T-helper 2 cell treated with Interferon-gamma antibody and Interleukin-4, amounts not matched to agents 5 μg/mL and 100 μg/mL, for 36 hours (primary cell): ENCODE measurements around the gene TTC17.
A peak's percentile ranks its signal among the peaks of the same experiment; 100 is the strongest.
"Not testable (repeated sequence)": the region's sequence is repeated elsewhere in the genome, so short reads cannot be mapped to it uniquely, and the experiment has no call there.

ENCODE experiments used
- DNase-seq: peaks from one replicate; pipeline ENCODE4 v3.0.0; 2021; ENCODE audit warnings: low spot score
- H3K27ac Mint-ChIP-seq: one replicate; pipeline ENCODE4 v1.8.0; 2021; ENCODE audit warnings: mild to moderate bottlenecking, mixed read lengths
- H3K27me3 Mint-ChIP-seq: one replicate; pipeline ENCODE4 v1.8.0; 2021; ENCODE audit warnings: low read depth, mixed read lengths
- H3K36me3 Mint-ChIP-seq: one replicate; pipeline ENCODE4 v1.8.0; 2021; ENCODE audit warnings: low read depth, mixed read lengths
- H3K4me1 Mint-ChIP-seq: one replicate; pipeline ENCODE4 v1.8.0; 2021; ENCODE audit warnings: low read depth, mixed read lengths
- H3K4me3 Mint-ChIP-seq: one replicate; pipeline ENCODE4 v1.8.0; 2022; ENCODE audit warnings: mild to moderate bottlenecking, moderate library complexity, mixed read lengths
- H3K9me3 Mint-ChIP-seq: one replicate; pipeline ENCODE4 v1.8.0; 2021; ENCODE audit warnings: mixed read lengths

TTC17 gene

DNA sequence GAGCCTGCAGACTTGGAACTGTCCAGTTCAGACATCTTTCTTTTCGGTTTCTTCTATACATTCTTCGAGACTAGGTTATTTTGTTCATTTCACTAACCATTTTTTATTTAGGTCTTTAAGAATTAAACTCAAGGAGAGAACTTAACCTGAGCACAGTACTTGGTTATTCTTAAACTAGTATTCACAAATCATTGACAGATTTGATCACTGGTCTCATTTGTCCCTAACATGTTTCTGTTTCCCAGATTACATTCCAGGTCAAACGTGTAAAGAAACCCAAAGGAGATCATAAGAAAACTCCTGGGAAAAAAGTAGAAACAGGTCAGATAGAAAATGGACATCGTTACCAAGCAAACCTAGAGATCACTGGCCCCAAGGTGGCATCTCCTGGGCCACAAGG is 85.1 kb downstream of the TTC17 start:
- Mint-ChIP-seq H3K27me3 (no peaks in the 10 kb centered on the region), H3K27ac (no peak overlapping the region)

DNA sequence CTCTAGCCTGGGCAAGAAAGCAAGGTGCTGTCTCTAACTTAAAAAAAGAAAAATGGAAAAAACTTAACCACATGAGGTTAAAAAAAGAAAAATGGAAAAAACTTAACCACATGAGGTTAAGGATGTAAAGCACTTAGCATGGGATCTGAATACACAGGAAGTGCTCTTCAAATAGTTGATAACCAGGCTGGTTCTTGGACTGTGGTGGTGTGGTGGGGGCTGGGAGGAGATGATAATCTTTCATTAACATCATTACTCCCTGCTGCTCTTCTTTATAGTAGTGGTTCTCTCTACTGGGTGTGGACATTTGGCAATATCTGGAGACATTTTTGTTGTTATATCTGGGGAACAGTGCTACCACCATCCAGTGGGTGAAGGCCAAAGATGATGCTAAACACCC is 88.4 kb downstream of the TTC17 start:
- Mint-ChIP-seq H3K4me3 (peak overlapping the region; percentile 3), H3K9me3 (no peaks in the 10 kb centered on the region), H3K27me3 (no peaks in the 10 kb centered on the region), H3K36me3 (peaks cover 73% of the 10 kb centered on the region), H3K27ac (peak overlapping the region; percentile 45), H3K4me1 (peaks cover 16% of the 10 kb centered on the region)
- no peak for DNase-seq

More for the DNA sequence above, 85.1 kb downstream of the TTC17 start:
- no peak for DNase-seq
- Mint-ChIP-seq H3K9me3 (no peaks in the 10 kb centered on the region), H3K4me3 (no peak overlapping the region), H3K4me1 (peaks cover 16% of the 10 kb centered on the region), H3K36me3 (peaks cover 61% of the 10 kb centered on the region)

DNA sequence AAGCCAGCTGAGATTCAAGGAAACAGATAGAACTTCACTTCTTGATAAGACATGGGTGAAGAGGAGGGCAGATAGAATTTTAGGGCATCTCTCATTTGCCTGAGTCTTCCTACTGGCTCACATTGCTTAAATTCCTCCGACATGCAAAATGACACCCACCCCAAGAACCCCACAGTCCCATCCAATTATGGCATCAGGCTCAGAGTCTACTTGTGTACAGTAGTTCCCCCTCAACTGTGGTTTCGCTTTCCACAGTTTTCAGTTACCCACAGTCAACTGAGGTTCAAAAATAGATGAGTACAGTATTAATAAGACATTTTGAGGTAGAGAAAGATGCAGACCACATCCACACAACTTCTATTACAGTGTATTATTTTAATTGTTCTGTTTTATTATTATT is 99.8 kb downstream of the TTC17 start:
- Mint-ChIP-seq H3K27ac (no peak overlapping the region), H3K4me3 (no peak overlapping the region), H3K36me3 (peaks cover 63% of the 10 kb centered on the region), H3K27me3 (no peaks in the 10 kb centered on the region), H3K9me3 (peaks cover under 1% of the 10 kb centered on the region), H3K4me1 (no peaks in the 10 kb centered on the region)
- DNase-seq: no peak

DNA sequence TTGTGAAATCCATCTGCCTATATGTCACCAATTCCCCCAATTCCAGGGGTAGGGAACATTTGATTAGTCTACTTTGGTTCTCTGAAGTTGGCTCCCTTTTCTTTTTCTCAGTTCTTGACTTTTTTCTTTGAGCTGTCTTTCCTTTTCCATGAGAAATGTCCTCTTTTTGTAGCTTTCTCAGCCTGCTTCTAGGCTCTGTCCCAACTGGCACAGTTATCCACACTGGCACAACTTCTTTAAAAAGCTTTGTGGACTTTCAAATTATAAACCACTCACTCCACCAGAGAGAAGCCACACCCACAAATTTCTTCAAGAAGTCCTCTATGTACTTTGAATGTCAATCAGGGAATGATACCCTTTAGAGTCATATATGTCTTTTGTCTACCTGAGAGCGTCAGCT is 100.5 kb downstream of the TTC17 start:
- no peaks in the 10 kb centered on the region for H3K27me3 Mint-ChIP-seq
- DNase-seq: no peak
- no peak overlapping the region for H3K4me3 Mint-ChIP-seq
- no peak overlapping the region for H3K27ac Mint-ChIP-seq
- peaks cover 4% of the 10 kb centered on the region for H3K9me3 Mint-ChIP-seq
- H3K36me3 Mint-ChIP-seq: peaks cover 65% of the 10 kb centered on the region
- no peaks in the 10 kb centered on the region for H3K4me1 Mint-ChIP-seq

DNA sequence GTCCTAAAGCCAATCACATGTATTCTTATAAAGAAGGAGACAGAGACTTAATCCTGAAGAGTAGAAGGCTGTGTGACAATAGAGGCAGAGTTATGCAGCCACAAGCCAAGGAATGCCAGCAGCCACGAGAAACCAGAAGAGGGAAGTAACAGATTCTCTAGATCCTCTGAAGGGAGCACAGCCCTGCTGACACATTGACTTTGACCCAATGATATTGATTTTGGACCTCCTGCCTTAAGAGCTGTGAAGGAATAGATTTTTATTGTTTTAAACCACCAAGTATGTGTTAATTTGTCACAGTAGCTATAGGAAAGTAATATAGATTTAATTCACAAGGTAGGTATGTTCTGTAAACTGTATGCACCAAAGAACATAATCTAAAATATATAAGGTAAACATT is 103.6 kb downstream of the TTC17 start:
- no peak for DNase-seq
- no peak overlapping the region for H3K4me3 Mint-ChIP-seq
- no peak overlapping the region for H3K27ac Mint-ChIP-seq
- H3K27me3 Mint-ChIP-seq: no peaks in the 10 kb centered on the region
- peaks cover 23% of the 10 kb centered on the region for H3K9me3 Mint-ChIP-seq
- no peaks in the 10 kb centered on the region for H3K4me1 Mint-ChIP-seq
- peaks cover 80% of the 10 kb centered on the region for H3K36me3 Mint-ChIP-seq

DNA sequence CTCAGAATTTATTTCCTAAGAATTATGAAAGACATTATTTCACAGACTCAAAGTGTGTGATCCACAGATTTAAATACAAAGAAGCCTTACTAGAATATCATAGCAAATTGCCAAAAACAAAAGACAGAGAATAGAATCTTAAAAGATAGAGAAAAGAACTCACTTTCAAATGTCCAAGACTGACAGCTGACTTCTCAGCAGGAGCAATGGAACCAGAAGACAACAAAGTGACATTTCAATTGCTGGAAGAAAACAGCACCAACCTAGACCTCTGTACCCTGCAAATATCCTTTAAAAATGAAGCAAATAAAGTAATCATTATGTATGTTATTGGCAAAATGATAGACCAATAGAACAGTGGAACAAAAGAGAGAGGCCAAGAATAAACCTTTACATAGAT is 109.2 kb downstream of the TTC17 start:
- Mint-ChIP-seq H3K27ac (no peak overlapping the region), H3K27me3 (no peaks in the 10 kb centered on the region), H3K36me3 (peaks cover 68% of the 10 kb centered on the region), H3K4me1 (no peaks in the 10 kb centered on the region), H3K4me3 (no peak overlapping the region), H3K9me3 (peaks cover 41% of the 10 kb centered on the region)
- DNase-seq: no peak

DNA sequence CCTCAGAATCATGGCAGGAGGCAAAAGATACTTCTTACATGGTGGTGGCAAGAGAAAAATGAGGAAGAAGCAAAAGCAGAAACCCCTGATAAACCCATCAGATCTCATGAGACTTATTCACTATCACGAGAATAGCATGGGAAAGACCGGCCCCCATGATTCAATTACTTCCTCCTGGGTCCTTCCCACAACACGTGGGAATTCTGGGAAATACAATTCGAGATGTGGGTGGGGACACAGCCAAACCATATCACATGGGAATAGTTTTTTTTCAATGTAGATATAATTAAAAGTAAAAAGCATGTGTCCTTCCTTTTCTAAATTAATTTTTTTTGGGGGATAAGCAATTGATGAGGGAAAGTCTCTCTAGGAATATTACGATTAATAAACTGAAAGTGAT is 118.8 kb downstream of the TTC17 start:
- H3K4me1 Mint-ChIP-seq, DNase-seq, H3K27me3 Mint-ChIP-seq, H3K4me3 Mint-ChIP-seq, H3K27ac Mint-ChIP-seq: not testable (repeated sequence)
- peaks cover 54% of the 10 kb centered on the region for H3K36me3 Mint-ChIP-seq
- peaks cover 32% of the 10 kb centered on the region for H3K9me3 Mint-ChIP-seq

DNA sequence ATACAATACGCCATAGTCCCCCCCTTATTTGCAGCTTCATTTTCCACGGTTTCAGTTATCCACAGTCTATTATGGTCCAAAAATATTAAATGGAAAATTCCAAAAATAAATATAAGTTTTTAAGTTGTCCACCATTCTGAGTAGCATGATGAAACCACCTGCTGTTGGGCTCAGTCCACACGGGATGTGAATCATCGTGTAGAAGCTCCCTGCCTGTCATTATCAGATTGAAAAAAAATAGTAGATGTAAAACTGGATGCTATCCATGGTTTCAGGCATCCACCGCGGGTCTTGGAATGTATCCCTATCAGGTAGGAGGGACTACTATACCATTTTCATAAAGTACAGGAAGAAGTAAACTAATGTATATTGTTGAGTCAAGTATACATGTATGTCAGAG is 127.4 kb downstream of the TTC17 start:
- H3K9me3 Mint-ChIP-seq: peaks cover 5% of the 10 kb centered on the region
- no peak overlapping the region for H3K27ac Mint-ChIP-seq
- no peak overlapping the region for H3K4me3 Mint-ChIP-seq

DNA sequence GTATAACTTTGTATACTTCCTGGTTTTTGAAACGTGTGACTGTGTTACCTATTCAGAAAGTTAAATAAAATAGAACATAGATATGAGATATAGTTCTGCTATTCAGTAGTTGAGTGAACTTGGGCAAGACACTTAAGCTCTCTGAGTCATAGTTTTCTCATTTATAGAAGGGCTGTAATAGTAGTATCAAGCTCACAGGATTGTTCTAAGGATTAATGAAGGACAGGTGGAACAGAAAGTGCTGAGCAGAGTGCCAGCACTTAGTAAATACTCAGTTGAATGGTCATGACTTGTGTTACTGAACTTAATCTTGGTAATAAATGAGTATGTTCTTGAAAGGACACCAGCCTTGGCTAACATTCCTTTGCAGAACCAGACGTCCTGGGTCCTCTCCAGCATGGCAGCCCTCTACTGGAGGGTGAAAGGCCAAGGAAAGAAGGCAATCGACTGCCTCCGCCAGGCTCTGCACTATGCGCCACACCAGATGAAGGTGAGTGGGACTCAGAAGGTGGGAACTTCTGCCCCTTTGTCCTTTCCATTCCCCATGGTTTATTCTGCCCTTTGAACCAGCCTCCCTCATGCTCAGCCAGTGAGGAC is 131.2 kb downstream of the TTC17 start:
- Mint-ChIP-seq H3K9me3 (no peaks in the 10 kb centered on the region), H3K4me1 (no peaks in the 10 kb centered on the region), H3K4me3 (no peak overlapping the region), H3K36me3 (peaks cover 41% of the 10 kb centered on the region), H3K27ac (no peak overlapping the region), H3K27me3 (no peaks in the 10 kb centered on the region)
- no peak for DNase-seq

More for the DNA sequence above, 127.4 kb downstream of the TTC17 start:
- Mint-ChIP-seq H3K36me3 (peaks cover 24% of the 10 kb centered on the region), H3K4me1 (no peaks in the 10 kb centered on the region), H3K27me3 (no peaks in the 10 kb centered on the region)
- no peak for DNase-seq

DNA sequence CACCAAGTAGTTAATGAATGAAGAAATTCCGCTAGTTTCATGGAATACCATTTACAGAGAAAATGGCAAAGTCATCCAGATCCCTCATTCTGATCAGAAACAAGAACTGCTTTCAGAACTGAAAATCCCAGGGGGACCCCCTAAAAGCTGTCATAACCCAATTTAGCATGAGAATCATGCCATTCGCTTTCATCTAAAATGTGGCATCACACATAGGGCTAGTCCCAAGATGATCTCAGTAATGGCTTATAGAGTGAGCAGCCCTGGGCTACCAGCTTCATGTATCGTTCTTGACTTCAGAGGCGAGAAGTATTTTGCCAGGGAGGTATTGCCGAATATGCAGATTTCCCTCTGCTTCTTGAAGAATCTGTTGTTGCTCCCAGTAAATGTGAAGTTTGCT is 134.0 kb downstream of the TTC17 start:
- H3K4me1 Mint-ChIP-seq: no peaks in the 10 kb centered on the region
- no peaks in the 10 kb centered on the region for H3K27me3 Mint-ChIP-seq
- H3K36me3 Mint-ChIP-seq: peaks cover 37% of the 10 kb centered on the region
- H3K9me3 Mint-ChIP-seq: no peaks in the 10 kb centered on the region
- DNase-seq: no peak
- H3K4me3 Mint-ChIP-seq: no peak overlapping the region
- H3K27ac Mint-ChIP-seq: no peak overlapping the region

DNA sequence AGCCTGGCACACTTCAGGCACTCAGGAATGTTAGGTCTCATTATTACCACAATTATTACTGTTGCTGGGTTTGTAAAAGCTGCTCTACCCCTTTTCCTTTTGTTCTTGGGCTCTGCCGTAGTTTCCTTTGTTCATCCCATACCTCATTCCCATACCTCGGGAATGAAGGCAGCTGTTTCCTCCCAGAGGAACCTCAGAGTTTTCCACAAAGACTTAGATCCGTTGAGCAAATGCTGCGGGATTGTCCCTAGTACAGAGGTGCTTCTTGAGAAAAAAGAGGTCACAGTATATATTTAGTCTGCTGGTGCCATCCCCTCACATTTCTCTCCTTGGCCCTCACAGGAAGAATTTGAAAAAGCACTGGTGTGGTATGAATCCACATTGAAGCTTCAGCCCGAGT is 134.7 kb downstream of the TTC17 start:
- H3K4me3 Mint-ChIP-seq: no peak overlapping the region
- no peaks in the 10 kb centered on the region for H3K4me1 Mint-ChIP-seq
- no peak for DNase-seq
- peaks cover 37% of the 10 kb centered on the region for H3K36me3 Mint-ChIP-seq
- H3K27me3 Mint-ChIP-seq: no peaks in the 10 kb centered on the region
- no peaks in the 10 kb centered on the region for H3K9me3 Mint-ChIP-seq
- no peak overlapping the region for H3K27ac Mint-ChIP-seq

DNA sequence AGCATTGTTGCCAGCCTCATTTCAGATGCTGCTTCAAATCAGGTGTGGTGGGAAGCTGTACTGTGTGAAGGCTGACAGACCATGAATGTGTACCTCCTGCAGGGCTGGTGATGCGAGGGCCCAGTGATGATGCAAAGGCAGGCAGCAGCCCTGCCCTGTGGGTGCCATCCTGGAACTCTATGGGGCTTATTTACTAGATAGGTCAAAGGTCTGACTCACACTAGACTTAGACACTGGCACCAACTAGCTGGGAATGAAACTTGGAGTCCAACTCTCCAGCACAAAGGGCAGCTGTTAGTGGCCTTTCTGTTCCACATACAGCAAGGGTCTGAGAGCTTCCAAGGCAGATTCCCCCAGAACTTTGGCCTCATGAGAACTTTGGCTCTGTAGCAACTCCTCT is 138.4 kb downstream of the TTC17 start:
- Mint-ChIP-seq H3K9me3 (no peaks in the 10 kb centered on the region), H3K27ac (no peak overlapping the region), H3K36me3 (peaks cover 21% of the 10 kb centered on the region), H3K27me3 (peaks cover 6% of the 10 kb centered on the region), H3K4me3 (no peak overlapping the region), H3K4me1 (no peaks in the 10 kb centered on the region)
- DNase-seq: no peak

DNA sequence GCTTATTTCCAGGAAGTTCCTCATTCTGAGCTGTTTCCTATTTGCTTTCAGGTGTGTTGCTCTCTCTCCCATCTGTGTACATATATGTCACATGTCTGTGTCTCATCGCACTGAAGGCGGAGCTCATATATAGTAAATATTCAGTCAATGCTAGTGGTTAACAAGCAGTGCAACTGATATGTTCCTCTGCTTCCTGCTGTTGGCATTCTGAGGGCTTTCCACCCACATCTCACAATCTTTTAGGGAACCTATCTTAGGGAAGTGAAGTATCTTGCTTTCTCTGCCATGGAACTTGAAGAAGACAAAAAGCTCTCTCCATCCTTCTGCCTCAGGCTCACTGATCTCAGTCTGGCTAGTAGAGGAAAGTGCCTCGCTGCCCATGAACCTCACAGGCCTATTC is 139.8 kb downstream of the TTC17 start:
- Mint-ChIP-seq H3K4me3 (no peak overlapping the region), H3K9me3 (no peaks in the 10 kb centered on the region), H3K27ac (no peak overlapping the region), H3K27me3 (peaks cover 6% of the 10 kb centered on the region), H3K36me3 (peaks cover 12% of the 10 kb centered on the region), H3K4me1 (no peaks in the 10 kb centered on the region)
- DNase-seq: no peak

DNA sequence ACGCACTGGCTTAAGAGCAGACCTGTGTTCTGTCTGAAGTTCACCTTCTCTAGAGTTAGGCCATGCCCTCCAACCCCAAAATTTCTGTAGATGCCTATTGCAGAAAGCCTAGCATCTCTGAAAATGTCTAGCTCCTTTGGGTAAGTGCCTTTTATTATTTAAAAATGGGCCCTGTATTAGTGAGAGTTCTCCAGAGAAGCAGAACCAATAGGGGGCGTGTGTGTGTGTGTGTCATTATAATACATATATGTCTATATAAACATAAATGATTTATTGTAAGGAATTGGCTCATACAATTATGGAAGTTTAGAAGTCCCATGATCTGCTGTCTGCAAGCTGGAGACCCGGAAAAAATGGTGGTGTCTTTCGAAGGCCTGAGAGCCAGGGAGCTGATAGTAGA is 144.7 kb downstream of the TTC17 start:
- no peaks in the 10 kb centered on the region for H3K9me3 Mint-ChIP-seq
- peaks cover 6% of the 10 kb centered on the region for H3K27me3 Mint-ChIP-seq
- no peaks in the 10 kb centered on the region for H3K36me3 Mint-ChIP-seq
- H3K4me3 Mint-ChIP-seq: no peak overlapping the region
- DNase-seq: no peak
- peaks cover 6% of the 10 kb centered on the region for H3K4me1 Mint-ChIP-seq
- no peak overlapping the region for H3K27ac Mint-ChIP-seq

DNA sequence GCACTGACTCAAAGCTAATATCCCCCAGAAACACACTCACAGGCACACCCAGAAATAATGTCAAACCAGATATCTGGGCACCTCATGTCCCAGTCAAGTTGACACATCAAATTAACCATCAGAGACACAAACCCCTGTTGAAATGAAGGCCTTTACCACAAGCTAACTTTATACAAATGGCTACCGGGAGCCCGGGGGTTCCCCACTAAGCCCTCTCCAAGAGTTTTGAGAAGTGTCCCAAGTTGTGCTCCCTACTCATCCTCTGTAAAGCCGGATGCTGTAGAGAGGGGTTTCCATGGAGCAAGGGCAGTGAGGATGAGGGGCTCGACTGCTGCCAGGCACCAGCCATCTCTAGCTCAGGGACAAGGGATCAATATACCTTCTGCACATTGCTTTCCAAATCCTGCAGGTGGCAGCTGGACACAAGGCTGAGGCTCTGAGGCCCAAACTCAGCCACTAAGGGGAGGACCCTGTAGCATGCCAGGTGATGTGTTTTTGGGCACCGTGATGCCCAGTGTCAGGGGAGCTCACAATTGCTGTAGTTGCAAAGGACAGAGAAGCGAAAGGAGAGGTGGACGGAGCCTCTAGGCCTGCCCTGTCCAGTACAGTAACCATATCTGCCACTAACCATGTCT is 145.7 kb downstream of the TTC17 start:
- Mint-ChIP-seq H3K27me3 (peaks cover 6% of the 10 kb centered on the region), H3K27ac (no peak overlapping the region), H3K36me3 (no peaks in the 10 kb centered on the region), H3K4me3 (no peak overlapping the region), H3K9me3 (no peaks in the 10 kb centered on the region), H3K4me1 (peaks cover 11% of the 10 kb centered on the region)
- no peak for DNase-seq
